COLO829 (cell line): Measurements from ENCODE around the gene KRT86.

ENCODE experiments used
- DNase-seq: peaks from one replicate; pipeline ENCODE4 v3.0.0; 2012; ENCODE audit warnings: low spot score

Gene KRT86

GRCh38 chr12:52316701-52317100 lies 42.3 kb downstream of the KRT86 start:
- no peak for DNase-seq

- no peak for DNase-seq
Measured at GRCh38 chr12:52317468-52318052, 43.1 kb downstream of the KRT86 start.

DNA sequence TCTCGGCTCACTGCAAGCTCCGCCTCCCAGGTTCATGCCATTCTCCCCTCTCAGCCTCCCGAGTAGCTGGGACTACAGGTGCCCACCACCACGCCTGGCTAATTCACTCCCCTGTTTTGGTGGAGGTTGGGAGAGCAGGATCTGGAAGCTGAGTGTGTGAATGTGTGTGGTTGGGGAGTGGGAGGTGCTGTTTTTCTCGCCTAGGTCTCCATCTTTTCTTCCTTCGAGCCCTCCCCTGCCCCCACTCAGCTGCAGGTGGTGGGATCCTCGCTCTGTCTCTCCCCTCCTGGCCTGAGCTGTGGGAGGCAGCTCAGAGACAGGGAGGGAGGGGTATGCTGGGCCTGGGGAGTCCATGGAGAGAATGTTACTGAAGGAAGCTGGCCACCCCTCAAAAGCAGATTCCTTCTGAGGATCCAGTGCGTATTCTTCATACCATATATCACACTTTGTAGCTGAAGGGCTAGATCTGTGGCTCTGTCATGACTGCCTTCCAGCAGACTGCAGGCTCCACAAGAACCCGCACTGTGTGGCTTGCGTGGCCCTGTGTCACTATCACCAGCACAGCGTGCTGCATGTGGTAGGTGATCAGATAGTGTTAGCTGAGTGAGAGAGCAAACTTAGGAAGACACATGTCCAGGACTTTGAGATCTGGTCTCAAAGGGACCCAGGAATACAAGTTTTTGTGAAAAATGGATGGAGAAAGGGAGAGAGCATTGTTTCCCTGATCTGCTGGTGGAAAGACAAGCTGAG lies 44.0 kb downstream of the KRT86 start:
- DNase-seq = no peak

- DNase-seq = no peak
Measured at GRCh38 chr12:52319097-52319496, 44.7 kb downstream of the KRT86 start.

- DNase-seq = no peak
Measured at GRCh38 chr12:52320784-52321400, 46.4 kb downstream of the KRT86 start, which contains the start of gene KRT83. Gene KRT83, minus strand, starts transcription at chr12:52321398. Its CDS starts 63 bp downstream, at chr12:52321335.

DNA sequence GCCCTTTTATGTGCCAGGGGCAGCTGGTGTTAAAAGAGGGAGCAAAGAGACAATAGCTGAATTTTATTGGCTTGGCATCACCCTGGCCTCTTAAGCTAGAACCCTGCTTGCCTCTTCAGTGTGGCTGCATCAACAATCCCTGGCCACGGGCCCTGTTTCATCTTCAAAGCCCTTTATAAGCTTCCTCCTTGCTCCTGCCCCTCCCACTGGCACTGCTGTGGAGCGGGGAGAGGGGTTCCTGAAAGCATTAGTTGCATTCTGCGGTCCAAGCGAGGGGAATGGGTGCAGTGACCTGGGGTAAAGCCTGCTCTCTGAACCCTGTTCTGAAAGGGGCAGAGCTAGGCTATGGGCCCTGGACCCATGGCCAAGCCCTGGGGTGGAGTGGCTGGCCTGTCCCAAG lies 47.0 kb downstream of the KRT86 start:
- DNase-seq = no peak

- no peak for DNase-seq
Measured at GRCh38 chr12:52322069-52322468, 47.6 kb downstream of the KRT86 start.

DNA sequence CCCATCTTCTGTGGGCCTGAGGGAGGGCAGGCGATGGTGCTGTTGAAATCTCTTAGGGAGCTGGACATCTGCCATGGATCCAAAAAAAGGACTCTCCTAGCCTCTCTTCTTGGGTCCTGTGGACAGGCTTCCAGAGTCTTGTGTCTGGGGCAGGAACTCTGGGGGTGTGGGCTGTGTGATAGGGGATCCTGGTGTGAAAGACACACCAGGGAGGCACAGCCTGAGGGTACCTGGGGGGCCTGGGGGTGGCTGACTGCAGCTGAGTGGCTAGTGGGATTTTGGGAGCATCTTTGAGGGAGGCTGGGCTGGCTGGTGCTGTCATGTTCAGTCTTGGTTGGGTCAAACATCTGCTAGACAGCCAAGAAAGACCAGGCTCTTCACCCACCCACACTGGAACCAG lies 48.6 kb downstream of the KRT86 start:
- DNase-seq = no peak

DNA sequence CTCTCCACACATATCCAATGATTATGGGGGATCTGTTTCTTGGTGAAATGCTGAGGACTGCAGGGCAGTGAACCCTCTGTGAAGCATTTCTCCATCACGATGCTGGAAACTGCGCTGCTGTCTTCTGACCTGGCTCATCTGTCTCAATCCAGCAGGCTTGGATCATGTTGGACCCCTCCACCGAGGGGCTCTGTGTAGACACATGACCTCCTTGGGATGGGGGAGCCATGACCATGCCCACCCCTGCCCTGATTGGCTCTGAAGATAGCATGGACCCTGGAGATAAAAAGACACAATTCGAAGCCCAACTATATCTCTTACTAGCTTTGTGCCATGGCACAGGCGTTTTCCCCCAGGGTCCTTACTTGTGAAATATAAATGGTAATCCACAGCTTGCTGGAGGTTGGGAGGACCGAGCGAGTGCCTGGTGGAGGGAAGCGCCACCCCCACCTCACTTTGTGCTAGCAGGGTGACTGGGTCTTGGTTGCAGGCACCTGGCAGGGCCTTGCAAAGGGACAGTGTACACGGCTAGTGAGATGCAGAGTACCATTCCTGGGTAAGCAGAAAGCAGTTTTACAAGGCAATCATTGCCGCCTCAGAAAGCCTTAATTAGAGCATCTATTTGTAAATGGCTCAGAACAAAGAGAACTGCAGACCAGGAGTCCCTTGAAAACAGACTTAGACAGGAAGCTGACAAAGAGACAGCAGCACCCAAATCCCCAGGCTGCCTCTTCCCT lies 49.1 kb downstream of the KRT86 start:
- DNase-seq = no peak

GRCh38 chr12:52324153-52324444 lies 49.7 kb downstream of the KRT86 start:
- DNase-seq = no peak

DNA sequence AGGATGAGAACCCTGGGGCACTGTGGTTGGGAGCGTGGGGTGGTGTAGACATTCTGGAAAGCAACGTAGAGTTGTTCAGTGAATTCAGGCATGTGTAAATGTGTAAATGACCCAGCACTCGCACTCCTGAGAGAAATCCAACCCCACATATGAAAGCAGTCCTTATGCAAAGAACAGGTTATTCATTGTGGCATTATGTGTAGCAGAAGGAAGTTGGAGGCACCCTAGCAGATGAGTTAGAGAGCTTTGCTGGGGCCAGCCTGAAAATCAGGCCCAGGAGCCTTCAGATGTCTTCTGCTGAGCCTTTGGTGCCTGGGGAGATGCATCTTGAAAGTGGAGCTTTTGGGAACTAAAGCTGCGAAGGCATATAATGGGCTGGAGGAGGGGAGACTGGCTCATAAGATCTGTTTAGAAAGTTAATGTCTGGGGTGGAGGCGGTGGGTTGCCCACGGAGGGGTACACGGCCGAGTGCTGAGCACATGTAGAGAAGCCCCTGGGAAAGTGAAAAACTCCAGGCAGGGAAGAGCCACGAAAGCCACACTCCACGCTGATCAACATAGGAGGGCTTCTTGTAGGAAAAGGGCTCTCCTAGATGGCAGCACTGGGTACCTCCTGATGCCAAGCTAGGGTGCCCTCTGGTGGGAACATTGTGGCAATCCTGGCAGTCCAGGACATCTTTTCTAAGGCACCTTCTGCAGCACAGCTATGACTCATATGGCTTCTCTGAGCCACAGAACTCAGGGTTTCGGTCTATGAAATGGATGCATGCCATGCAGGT lies 52.8 kb downstream of the KRT86 start:
- peak; percentile 98 for DNase-seq

DNA sequence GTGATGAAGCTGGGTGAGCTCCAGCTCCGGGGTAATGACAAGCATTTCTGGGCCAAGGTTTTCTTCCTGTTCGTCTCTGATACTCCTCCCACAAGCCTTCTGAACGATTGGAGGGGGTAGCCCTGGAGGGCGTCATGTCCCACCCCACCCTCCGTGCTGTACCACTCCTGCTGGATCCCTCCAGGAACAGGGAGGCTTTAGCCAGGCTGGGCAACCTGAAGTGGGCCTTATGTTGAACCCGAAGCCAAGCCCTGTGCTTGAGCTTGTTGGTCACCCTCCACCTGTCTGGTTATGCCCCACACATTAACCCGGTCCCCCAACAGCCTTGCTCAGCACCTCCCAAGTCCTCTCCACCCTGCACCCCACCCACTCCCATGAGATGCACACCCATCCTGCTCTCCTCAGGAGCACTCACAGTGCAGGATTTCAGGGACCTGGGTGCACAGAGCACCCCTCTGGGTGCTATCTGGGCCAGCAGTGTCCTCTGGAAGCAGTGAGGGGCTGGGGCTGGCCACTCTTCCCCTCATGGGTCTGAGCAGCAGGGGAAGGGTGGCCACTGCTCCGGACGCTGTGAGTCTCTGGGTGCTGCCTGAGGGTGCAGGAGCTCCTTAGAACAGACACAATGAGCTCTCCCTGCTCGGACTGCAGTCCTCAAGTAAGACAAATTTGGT lies 53.5 kb downstream of the KRT86 start:
- DNase-seq = no peak

- no peak for DNase-seq
Measured at GRCh38 chr12:52331039-52331438, 56.6 kb downstream of the KRT86 start.

GRCh38 chr12:52331833-52332232 lies 57.4 kb downstream of the KRT86 start:
- no peak for DNase-seq

GRCh38 chr12:52332381-52332780 lies 57.9 kb downstream of the KRT86 start:
- no peak for DNase-seq

DNA sequence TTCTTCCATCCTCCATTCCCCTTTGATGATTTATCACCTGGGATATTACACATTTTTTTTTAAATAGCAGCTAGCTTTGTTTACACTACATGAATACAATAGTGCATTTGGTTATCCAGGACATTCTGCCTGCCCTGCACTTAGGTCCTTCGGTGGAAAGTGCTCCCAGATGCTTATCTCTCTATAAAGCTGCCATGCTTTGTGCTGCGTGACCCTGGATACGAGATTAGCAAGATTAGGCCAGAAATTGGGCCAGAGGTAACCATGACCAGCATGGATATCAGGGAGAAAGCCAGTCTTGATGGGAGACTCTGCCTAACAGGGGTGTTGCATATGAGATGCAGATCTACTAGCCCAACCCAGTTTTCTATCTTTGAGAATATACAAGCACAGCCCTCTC lies 58.9 kb downstream of the KRT86 start:
- no peak for DNase-seq

DNA sequence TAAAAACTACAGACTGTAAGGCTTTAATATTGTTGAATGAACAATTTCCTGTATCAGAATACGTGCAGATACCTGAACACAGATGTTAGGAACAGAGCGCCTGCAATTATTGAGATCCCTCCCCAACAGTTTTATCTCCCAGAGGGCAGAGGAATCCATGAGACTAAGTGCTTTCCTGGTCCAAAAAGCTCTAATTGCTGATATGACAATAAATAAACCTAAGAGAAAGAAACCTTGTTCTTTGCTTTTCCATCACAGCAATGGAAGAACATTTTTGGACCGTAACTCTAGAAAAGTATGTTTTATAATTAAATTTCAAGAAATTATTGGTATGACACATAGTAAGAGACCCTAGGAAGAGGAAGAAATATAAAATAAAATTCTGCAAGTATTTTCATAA lies 59.7 kb downstream of the KRT86 start:
- DNase-seq = no peak

GRCh38 chr12:52335598-52336262 lies 61.3 kb downstream of the KRT86 start:
- DNase-seq = no peak

DNA sequence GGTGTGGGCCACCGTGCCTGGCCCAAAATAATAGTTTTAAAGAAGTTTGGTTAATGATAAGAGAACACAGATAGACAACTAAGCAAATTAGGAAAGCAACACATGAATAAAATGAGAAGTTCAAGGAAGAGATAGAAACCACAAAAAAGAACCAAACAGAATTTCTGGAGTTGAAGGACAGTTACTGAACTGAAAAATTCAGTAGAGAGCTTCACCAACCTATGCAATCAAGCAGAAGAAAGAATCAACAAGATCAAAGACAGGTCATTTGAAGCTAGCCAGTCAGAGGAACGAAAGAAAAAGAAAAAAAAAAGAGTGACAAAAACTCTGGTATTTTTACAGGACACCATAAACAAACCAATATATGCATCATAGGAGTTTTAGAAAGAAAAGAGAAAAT lies 62.2 kb downstream of the KRT86 start:
- DNase-seq = no peak

- DNase-seq = no peak
Measured at GRCh38 chr12:52337054-52337453, 62.6 kb downstream of the KRT86 start.
